GM12801 (cell line): ENCODE measurements around the gene MARK2.

Experiments used
- TF ChIP-seq, protein P1 (sequence below): IDR thresholded peaks from one replicate; pipeline ENCODE4 v1.5.1; 2011; ENCODE audit warnings: control low read depth; ENCODE audit not compliant: insufficient read length; ENCODE audit errors: extremely low read depth

MARK2 gene

DNA sequence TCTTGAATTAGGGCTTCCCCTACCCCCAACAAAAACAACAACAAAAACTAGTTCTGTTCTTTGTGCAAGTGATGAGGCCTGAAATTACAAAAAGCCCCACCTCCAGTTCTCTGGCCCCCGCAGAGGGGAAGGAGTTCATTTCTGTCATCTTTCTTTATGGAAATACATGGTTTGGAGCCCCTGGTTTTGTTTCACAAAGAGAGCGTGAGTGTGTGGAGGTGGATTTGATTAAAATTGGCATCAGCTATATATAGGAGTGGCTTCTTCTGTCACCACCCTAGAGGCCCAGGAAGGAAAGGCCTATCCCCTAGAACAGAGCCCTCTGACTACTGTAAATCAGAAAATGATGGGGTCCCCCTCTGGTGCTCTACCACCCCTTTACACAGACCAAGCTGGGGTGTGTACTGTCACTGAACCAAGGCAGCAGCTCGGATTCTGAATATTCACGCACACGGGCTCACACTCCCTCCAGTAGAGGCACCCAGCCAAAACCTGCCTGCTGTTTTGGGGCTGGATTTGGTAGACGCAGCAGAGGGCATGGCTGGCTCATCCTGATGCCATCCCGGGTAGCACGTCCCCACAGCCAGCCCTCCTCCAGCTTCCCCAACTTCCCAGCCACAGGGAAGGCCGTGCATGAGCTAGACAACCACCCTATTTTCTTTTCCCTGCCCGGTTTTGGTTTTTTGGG, 58.7 kb downstream of the MARK2 start:
- TF ChIP-seq, protein P1, sequence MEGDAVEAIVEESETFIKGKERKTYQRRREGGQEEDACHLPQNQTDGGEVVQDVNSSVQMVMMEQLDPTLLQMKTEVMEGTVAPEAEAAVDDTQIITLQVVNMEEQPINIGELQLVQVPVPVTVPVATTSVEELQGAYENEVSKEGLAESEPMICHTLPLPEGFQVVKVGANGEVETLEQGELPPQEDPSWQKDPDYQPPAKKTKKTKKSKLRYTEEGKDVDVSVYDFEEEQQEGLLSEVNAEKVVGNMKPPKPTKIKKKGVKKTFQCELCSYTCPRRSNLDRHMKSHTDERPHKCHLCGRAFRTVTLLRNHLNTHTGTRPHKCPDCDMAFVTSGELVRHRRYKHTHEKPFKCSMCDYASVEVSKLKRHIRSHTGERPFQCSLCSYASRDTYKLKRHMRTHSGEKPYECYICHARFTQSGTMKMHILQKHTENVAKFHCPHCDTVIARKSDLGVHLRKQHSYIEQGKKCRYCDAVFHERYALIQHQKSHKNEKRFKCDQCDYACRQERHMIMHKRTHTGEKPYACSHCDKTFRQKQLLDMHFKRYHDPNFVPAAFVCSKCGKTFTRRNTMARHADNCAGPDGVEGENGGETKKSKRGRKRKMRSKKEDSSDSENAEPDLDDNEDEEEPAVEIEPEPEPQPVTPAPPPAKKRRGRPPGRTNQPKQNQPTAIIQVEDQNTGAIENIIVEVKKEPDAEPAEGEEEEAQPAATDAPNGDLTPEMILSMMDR = no peak

- TF ChIP-seq, protein P1 = no peak
These were observed 62.8 kb downstream of the MARK2 start for GRCh38 chr11:63901660-63902059.

DNA sequence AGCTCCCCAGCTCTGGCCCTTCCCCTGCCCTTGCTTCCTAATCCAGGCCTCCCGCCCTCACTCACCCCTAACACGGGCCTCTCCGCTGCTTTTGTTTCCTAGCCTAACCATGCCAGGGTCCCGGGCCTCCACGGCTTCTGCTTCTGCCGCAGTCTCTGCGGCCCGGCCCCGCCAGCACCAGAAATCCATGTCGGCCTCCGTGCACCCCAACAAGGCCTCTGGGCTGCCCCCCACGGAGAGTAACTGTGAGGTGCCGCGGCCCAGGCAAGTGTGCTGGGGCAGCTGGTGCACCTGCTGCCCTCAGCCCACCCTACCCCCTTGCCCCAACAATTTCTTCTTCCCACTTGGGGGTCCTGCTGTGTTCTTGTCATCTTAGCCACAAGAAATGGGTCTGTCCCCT, 65.0 kb downstream of the MARK2 start:
- TF ChIP-seq, protein P1 = no peak

- TF ChIP-seq, protein P1 = no peak
These were observed 65.8 kb downstream of the MARK2 start for GRCh38 chr11:63904743-63905142.

DNA sequence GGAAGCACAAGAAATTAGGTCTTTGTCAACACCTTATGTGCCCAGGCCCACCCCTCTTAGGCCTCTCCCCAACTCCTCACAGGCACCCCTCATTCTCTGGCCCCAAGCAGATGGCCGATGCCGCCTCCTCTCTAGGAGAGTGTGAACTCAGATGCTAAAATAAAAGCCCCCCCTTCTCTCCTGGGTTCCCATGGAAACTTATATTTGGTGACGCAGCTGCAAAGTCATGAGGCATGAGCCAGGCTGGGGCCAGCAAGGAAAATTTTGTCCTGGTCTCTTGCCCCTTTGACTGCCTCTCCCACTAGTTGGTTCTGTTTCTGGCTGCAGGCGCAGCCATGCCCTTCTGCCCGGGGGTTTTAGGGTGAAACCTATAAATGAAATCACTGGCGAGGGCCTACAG, 66.3 kb downstream of the MARK2 start:
- TF ChIP-seq, protein P1 = no peak

DNA sequence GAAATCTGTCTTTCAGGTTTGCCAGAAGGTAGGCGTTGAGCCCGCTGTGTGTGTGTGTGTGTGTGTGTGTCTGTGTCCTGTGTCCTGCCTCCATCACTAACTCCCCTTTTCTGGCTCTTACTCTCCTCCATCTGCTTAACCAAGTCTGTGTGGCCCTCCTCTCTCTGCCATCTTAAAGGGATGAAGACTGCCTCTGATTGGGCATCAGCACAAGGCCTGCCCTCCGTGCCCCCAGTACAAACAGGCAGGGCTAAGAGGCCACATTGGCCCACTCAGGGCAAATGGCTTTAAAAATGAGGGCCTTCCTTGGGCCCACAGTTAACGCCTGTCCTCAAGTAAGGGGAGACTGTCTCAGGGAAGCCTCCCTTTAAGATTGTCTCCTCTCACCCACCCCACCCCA, 67.2 kb downstream of the MARK2 start:
- TF ChIP-seq, protein P1 = no peak

DNA sequence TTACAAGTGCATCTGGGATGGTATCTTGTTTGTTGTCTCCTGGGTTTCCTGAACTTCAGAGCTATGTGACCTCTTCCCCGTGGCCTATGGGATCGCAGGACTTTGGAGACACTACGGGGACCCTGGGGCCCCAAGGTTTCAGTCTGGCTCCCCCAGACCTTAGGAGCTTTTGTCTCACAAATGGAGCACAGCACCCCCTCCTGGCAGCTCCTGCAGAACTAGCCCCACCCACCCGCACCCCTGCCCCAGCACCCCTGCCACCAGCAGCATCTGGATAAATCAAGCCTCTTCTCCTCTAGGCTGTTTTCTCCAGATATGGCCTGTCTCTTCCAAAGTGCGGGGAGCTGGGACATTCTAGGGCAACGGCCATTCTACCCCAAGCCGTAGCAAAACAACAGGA, 67.7 kb downstream of the MARK2 start:
- TF ChIP-seq, protein P1 = no peak

DNA sequence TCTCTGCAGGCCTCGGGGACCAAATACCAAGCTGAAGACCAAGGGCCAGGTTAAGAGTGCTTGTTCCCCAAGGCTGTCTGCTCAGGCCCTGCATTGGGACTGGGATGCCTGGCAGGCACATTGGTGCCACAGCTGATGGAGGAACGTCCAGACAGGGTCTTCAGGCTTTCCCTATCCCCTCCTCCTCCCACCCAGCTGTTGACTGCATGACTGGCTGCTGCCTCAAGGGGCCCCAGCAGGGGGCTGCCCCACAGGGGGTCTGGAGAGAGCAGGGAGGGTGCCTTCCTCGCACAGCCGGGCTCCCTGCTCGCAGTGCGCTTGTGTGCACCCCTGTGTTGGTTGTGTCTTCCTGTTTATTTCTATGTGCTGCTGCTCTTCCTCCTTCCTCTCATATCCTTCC, 68.2 kb downstream of the MARK2 start:
- TF ChIP-seq, protein P1 = no peak
